ENCODE measurements around the gene FZD4. TPM values are rescaled to one million over a fixed set of nuclear protein-coding genes. Genes with fewer than 3 reads are reported as not detected.
"Not testable (repeated sequence)": the region's sequence is repeated elsewhere in the genome, so short reads cannot be mapped to it uniquely, and the experiment has no call there.

FZD4 gene
- total RNA-seq, 2 donors from 2014 or later: 42.4 to 49.1 TPM

DNA sequence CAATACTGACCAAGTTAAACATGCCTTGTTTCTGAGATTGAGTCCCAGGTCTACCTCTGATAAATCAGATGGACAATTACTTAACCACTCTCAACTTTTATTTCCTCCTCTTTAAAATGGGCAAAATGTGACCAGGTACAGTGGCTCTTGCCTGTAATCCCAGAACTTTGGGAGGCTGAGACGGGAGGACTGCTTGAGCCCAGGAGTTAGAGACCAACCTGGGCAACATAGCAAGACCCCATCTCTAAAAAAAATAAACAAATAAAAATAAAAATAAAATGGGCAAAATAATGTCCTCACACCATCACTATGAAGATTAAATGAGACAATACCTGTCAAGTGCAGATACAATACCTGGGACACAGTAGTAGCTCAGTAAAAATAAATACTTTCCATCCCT lies 33.0 kb downstream of the FZD4 start:
- no peak for DNase-seq (ENCODE audit: low spot score)
- intact Hi-C loops (cut with DNase I): loop anchor here in 1 of 2 donors (5.0 kb wide), 1 partner anchor 55 kb away; no protein-coding TSS in a partner anchor

DNA sequence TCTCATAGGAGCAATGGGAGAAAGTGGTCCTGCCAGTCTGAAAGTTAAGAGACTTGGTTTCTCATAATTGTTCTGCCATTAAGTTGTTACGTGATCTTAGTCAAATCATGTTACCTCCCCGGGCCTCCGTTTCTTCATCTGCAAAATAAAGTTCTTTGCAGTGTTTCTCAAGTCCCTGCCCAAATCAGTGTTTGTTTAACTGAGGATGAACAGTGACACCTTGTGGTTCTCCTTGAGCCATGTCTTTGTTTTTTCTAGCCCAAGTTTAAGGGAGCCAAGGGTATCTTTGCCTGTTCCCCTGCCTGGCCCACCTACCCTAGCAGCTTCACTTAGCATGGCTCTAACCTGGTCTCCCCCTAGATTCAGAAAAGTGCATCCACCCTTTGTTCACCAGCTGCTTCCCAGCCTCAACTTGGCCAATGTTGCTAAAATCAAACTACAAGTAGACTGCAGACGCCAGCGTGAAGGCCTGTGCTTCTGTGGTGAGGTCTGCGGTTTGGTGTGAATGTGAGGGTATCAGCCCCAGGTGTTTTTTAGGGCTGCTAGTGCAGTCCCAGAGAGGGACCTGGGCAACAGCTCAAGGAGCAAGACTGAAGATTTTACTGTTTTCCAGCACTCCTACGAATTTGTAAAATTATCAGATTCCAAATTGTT lies 35.5 kb downstream of the FZD4 start:
- intact Hi-C loops (cut with DNase I): loop anchor here (2.0 to 10.0 kb wide), 4 partner anchors 45 to 1258 kb away; partner anchors contain the start of gene RAB38 (in 1 of the 2)
- no peak for DNase-seq (ENCODE audit: low spot score)

DNA sequence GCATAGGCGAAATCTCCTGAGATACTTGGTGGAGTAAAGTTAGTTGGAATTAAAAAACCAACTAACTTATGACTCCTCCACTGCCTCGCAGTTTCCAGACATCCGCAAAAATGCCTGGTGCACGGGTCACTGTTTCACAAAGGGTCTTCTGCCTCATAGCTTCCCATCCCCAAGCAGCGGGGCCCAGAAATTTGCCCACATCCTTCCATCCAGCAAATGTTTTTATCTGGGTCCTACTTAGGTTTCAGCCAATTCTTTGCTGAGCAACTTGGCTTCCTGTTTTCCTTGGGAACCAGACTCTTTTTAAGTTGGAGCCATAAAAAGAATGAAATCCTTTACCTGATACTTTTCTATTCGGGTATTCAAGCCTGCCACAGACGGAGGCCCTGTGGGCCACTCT lies 36.2 kb downstream of the FZD4 start:
- intact Hi-C loops (cut with DNase I): loop anchor here (2.0 to 10.0 kb wide), 3 partner anchors 44 to 1258 kb away; partner anchors contain the start of gene RAB38 (in 1 of the 2)
- DNase-seq (ENCODE audit: low spot score): no peak

- DNase-seq (ENCODE audit: low spot score): no peak
- intact Hi-C loops (cut with DNase I): loop anchor here (2.0 to 10.0 kb wide), 3 partner anchors 44 to 1259 kb away; partner anchors contain the start of gene RAB38 (in 1 of the 2)
These were observed 36.7 kb downstream of the FZD4 start for GRCh38 chr11:86918496-86918895.

DNA sequence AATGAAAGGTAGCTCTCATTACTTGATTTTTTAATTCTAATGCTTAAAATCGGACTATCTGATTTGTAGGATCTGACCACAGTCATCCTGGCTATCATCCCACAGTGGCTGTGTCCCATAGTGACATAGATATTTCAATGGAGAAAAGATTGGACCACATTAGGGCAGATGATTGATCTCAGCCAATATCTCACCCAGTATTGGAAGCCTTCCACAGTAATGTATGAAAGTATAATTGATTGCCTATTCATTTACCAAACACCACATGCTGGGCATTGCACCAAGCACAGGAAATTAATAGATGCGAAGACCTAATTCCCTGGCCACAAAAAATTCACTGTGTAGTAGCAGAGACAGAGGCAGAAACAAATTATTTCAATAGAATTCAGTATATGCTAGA lies 37.6 kb downstream of the FZD4 start:
- no peak for DNase-seq (ENCODE audit: low spot score)
- intact Hi-C loops (cut with DNase I): loop anchor here (5.0 to 10.0 kb wide), 2 partner anchors 463 to 1260 kb away; partner anchors contain the start of gene RAB38 (in 1 of the 2)

GRCh38 chr11:86916330-86916729 lies 38.9 kb downstream of the FZD4 start:
- no peak for DNase-seq (ENCODE audit: low spot score)
- intact Hi-C loops (cut with DNase I): loop anchor here (5.0 to 10.0 kb wide), 2 partner anchors 462 to 1261 kb away; partner anchors contain the start of gene RAB38 (in 1 of the 2)

DNA sequence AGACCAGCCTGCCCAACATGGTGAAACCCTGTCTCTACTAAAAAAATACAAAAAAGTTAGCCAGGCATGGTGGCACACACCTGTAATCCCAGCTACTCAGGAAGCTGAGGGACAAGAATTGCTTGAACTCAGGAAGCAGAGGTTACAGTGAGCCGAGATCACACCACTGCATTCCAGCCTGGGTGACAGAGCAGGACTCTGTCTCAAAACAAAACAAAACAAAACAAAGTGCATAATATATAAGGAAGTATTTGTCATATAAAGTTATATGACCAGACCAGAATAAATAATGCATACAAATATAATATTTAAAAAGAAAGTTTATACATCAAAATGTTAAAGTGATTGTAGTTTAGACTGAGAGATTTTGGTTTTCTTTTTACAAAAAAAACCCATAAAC lies 39.3 kb downstream of the FZD4 start:
- intact Hi-C loops (cut with DNase I): loop anchor here (5.0 to 10.0 kb wide), 2 partner anchors 461 to 1261 kb away; partner anchors contain the start of gene RAB38 (in 1 of the 2)
- not testable (repeated sequence) for DNase-seq (ENCODE audit: low spot score)

- DNase-seq (ENCODE audit: low spot score): no peak
- intact Hi-C loops (cut with DNase I): loop anchor here (5.0 to 10.0 kb wide), 2 partner anchors 460 to 1262 kb away; partner anchors contain the start of gene RAB38 (in 1 of the 2)
These were observed 40.2 kb downstream of the FZD4 start for GRCh38 chr11:86914865-86915519.

DNA sequence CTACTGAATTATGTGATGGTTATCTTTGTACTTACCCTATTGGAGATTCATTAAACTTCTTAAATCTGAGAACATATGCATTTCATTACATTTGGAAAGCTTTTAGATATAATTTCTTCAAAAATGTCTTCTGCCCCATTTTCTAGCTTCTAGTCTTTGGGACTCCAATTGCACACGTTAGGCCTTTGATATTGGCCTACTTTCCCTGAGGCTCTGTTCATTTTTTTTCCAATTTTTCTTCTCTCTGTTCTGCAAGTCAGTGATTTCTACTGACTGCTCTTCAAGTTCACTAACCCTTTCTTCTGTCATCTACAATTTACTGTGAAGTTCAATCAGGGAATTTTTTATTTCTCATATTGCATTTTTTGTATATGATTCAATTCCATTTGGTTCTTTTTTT lies 43.0 kb downstream of the FZD4 start:
- intact Hi-C loops (cut with DNase I): loop anchor here in 1 of 2 donors (10.0 kb wide), 1 partner anchor 457 kb away; no protein-coding TSS in a partner anchor
- no peak for DNase-seq (ENCODE audit: low spot score)

DNA sequence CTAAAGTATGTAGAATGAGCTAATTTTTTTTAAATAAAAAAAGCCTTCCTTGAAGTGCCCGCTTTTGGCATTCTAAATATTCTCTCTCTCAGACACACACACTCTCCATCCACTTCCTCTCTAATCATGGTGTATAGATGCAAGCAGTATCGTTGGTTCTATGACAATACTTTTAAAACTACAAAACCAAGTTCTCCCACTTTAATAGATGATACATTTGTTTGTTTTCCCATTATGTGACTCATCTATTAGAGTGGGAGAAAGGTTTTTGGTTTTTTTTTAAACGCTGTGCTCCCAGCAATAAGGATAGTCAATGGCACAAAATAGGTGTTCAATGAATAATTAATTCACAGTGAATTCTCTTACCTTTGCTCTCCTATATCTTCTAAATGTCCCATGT lies 44.6 kb downstream of the FZD4 start:
- DNase-seq (ENCODE audit: low spot score): no peak
- intact Hi-C loops (cut with DNase I): loop anchor here in 1 of 2 donors (10.0 kb wide), 1 partner anchor 456 kb away; no protein-coding TSS in a partner anchor

- no peak for DNase-seq (ENCODE audit: low spot score)
- intact Hi-C loops (cut with DNase I): no loop called here
These were observed 49.0 kb downstream of the FZD4 start for GRCh38 chr11:86906198-86906597.

GRCh38 chr11:86905252-86905651 lies 49.9 kb downstream of the FZD4 start:
- intact Hi-C loops (cut with DNase I): no loop called here
- DNase-seq (ENCODE audit: low spot score): no peak

DNA sequence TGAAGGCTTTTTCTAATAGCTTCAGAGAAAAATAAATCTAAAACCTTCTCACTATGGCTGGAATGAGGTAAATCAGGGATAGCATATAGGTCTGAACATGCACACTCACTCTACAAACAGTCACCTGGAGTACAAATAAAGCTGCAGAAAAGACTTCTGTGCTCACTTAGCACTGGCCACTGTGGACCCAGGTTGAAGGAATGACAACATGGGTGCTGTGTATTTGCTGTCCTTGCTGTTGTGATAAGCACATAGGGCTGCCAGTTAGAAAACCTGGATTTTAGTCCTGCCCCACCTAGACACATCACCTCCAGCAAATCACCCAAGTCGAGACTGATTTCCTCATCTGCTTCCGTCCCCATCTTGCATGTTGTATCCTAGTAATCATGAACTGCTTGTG lies 51.2 kb downstream of the FZD4 start:
- intact Hi-C loops (cut with DNase I): no loop called here
- DNase-seq (ENCODE audit: low spot score): no peak

DNA sequence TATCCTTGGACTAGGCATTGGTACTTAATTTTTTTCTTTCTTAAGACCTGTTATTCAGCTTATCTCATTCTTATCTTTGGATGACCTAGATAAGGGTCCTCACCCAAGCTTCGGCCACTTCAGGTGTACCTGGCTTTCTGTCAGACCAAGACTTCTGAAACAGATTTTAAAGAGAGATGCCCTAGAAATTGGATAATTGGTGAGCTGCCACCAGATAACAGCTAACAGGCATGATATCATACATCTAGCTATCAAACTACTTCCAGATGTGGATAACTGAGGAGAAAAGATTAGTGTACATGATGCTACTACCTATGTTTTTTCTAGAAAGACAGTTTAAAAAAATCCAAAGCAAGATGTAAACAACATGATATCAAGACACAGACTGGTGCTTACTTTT lies 52.9 kb downstream of the FZD4 start:
- DNase-seq (ENCODE audit: low spot score): no peak
- intact Hi-C loops (cut with DNase I): no loop called here

DNA sequence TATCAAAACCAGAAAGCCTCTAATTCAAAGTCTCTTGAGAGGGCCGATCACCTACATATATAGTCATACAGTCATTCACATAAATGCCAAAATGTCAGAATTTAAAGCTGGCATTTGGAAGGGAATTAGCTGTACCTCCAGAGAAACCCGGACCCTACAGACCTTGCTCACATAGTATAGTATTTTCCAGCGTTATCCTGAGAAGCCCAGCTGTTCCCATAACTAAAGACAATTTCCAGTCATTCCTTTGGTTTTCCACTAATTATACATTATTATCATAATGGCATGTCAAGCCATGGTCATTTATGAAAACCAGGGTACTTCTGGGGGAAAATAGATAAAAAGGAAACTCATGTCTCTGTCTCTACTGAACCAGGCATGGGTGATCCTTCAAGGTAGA lies 53.6 kb downstream of the FZD4 start:
- no peak for DNase-seq (ENCODE audit: low spot score)
- intact Hi-C loops (cut with DNase I): no loop called here

- intact Hi-C loops (cut with DNase I): no loop called here
- DNase-seq (ENCODE audit: low spot score): no peak
These were observed 55.0 kb downstream of the FZD4 start for GRCh38 chr11:86900162-86900561.

- DNase-seq (ENCODE audit: low spot score): no peak
- intact Hi-C loops (cut with DNase I): no loop called here
These were observed 56.5 kb downstream of the FZD4 start for GRCh38 chr11:86898689-86899088.

DNA sequence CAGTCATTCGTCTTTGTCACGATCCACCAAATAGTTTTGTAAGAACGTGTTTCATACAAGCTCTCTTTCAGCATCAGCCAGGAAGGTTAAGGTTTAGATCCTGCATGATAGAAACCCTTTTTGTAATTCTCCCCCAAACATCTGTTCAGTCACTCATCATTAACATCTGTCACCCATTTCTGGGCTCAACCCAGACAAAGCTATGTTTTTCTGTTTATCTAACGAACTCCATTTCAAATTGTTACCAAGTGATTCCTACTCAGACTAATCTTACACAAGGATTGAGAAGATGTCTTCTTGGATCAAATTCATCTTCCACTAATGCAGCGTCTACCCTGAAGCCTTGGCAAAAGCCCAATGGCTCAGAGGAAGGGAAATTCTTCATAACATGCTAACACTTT lies 58.8 kb downstream of the FZD4 start:
- DNase-seq (ENCODE audit: low spot score): no peak
- intact Hi-C loops (cut with DNase I): no loop called here
